K562 (cell line): ENCODE results near the gene UBE2K. TPM values are rescaled to one million over a fixed set of nuclear protein-coding genes. Genes with fewer than 3 reads are reported as not detected.

Source experiments
- ATF1 ChIP-seq, 2 experiments: fragments of 450-650 bp in 1 of 2; IDR thresholded peaks; 2 replicates each; pipeline ENCODE4 v1.6.1; 2016; ENCODE audit warnings: missing compliant biosample characterization in 1 of 2, missing genetic modification characterization in 1 of 2
- CCNT2 ChIP-seq: IDR thresholded peaks from 2 replicates; pipeline ENCODE4 v1.6.1; 2011; ENCODE audit warnings: borderline replicate concordance, low read depth, mild to moderate bottlenecking, moderate library complexity, mixed read lengths, low read length; ENCODE audit not compliant: insufficient read length; ENCODE audit errors: extremely low read depth
- GMEB1 ChIP-seq: fragments of 250-450 bp; sonication (Bioruptor Pico); IDR thresholded peaks from 2 replicates; pipeline ENCODE4 v1.4.0; 2020; ENCODE audit warnings: mild to moderate bottlenecking
- KDM2B ChIP-seq: fragments of 250-450 bp; sonication (Bioruptor Pico); IDR thresholded peaks from 2 replicates; pipeline ENCODE4 v1.8.0; 2021; ENCODE audit warnings: mild to moderate bottlenecking, moderate library complexity
- MLLT1 ChIP-seq, 2 experiments: fragments of 450-650 bp; IDR thresholded peaks; 2 replicates each; pipeline ENCODE4 v1.6.1; 2016
- MYC ChIP-seq, 2 experiments: fragments of 250-450 bp in 1 of 2; sonication (Bioruptor Pico) in 1 of 2; IDR thresholded peaks; 2 replicates each; pipeline versions ENCODE4 v1.5.1 to v1.6.1; 2012 to 2021; ENCODE audit warnings: low read depth in 2 of 2, borderline replicate concordance in 1 of 2, improper control_type of control experiment in 1 of 2, low read length in 1 of 2, mild to moderate bottlenecking in 1 of 2, moderate library complexity in 1 of 2
- NR0B1 ChIP-seq: fragments of 450-650 bp; IDR thresholded peaks from one replicate; pipeline ENCODE4 v1.6.1; 2018; ENCODE audit warnings: mild to moderate bottlenecking, moderate library complexity; ENCODE audit not compliant: partially characterized antibody
- PML ChIP-seq: IDR thresholded peaks from 2 replicates; pipeline ENCODE4 v1.6.1; 2012; ENCODE audit warnings: low read length, inconsistent platforms
- RBM25 ChIP-seq: fragments of 200-400 bp; formaldehyde crosslinking; IDR thresholded peaks from 2 replicates; pipeline ENCODE4 v1.6.1; 2018; ENCODE audit warnings: low read length, low read depth, moderate library complexity; ENCODE audit not compliant: severe bottlenecking
- SOX6 ChIP-seq: fragments of 450-650 bp; IDR thresholded peaks from 2 replicates; pipeline ENCODE4 v1.6.1; 2014; ENCODE audit warnings: mild to moderate bottlenecking
- TAF15 ChIP-seq: fragments of 200-400 bp; formaldehyde crosslinking; IDR thresholded peaks from 2 replicates; pipeline ENCODE4 v1.6.1; 2017; ENCODE audit warnings: mild to moderate bottlenecking, low read depth, low read length, moderate library complexity
- TEAD1 ChIP-seq, 2 experiments: fragments of 450-650 bp in 1 of 2; sonication (generic) in 1 of 2; formaldehyde crosslinking; IDR thresholded peaks; 2 replicates each; pipeline versions ENCODE4 v1.4.0 to v1.8.0; 2020 to 2022; ENCODE audit warnings: mild to moderate bottlenecking in 2 of 2, missing genetic modification reagents in 1 of 2
- ZNF347 ChIP-seq: fragments of 450-650 bp; formaldehyde crosslinking; IDR thresholded peaks from 2 replicates; pipeline ENCODE4 v1.4.0; 2020; ENCODE audit warnings: low read depth, mild to moderate bottlenecking, moderate library complexity
- ZNF707 ChIP-seq: fragments of 250-450 bp; sonication (Bioruptor Pico); conservative IDR thresholded peaks from 2 replicates; pipeline ENCODE4 v1.8.0; 2022; ENCODE audit warnings: inconsistent platforms, mild to moderate bottlenecking, moderate library complexity
- polyA plus RNA-seq, 8 experiments: library from polyadenylated mRNA; depleted of rRNA in 4 of 8; stranded (reverse) in 5 of 8; unstranded in 3 of 8; fragments of >200 nt; fragmentation: Nextera tagmentation in 2 of 8; fragmentation: Illumina TruSeq in 1 of 8; extraction: Ambion mirVana in 2 of 8; extraction: Trizol in 1 of 8; gene quantifications; 2 replicates each; pipeline versions ENCODE4 v1.2.1 to v1.2.3, GENCODE V29; 2011 to 2014; ENCODE audit warnings: inconsistent platforms in 1 of 8, missing spikeins in 1 of 8
- total RNA-seq, 7 experiments: library from RNA; depleted of rRNA in 6 of 7; stranded (reverse); fragments of >200 nt in 6 of 7; fragmentation: Illumina TruSeq in 2 of 7; extraction: Trizol in 2 of 7; gene quantifications; 2 replicates each; pipeline versions ENCODE4 v1.2.1 to v1.2.3, GENCODE V29; 2011 to 2021; ENCODE audit warnings: low replicate concordance in 1 of 7
- TF ChIP-seq, protein P1 (sequence below), 3 experiments: IDR thresholded peaks in 2 of 3; conservative IDR thresholded peaks in 1 of 3; 2 replicates each; pipeline ENCODE4 v1.5.1; 2011 to 2012; ENCODE audit warnings: low read length in 3 of 3, mild to moderate bottlenecking in 3 of 3, control low read depth in 2 of 3, improper control_type of control experiment in 1 of 3, inconsistent platforms in 1 of 3, low read depth in 1 of 3, mixed read lengths in 1 of 3, moderate library complexity in 1 of 3; ENCODE audit not compliant: insufficient read depth in 2 of 3

UBE2K gene
- total and polyA plus RNA-seq, 9 of the 15 experiments (the other 6 are each of a cell fraction or from before 2014, with no cell fraction given), result 29.8 to 190 (median 62.6) TPM

GRCh38 chr4:39697740-39698423 is at the start of gene UBE2K (continued):
- TF ChIP-seq NR0B1 (no peak), ZNF707 (CRISPR knock-in tag) (no peak), GMEB1 (CRISPR knock-in tag) (peak; percentile 84), MYC (IDR thresholded peaks at IDR 0.05; ENCODE audit: low read depth, low read length) (peak; percentile 96), MYC (CRISPR knock-in tag; IDR thresholded peaks at IDR 0.05; ENCODE audit: borderline replicate concordance, low read depth) (0 out of 2 replicates have a peak, but pooled peaks have one; percentile 80), ZNF347 (CRISPR knock-in tag) (no peak), MLLT1 (IDR thresholded peaks at IDR 0.05) (0 out of 4 replicates have a peak, but pooled peaks of 1 of the 2 experiments have one; percentile 29), TAF15 (no peak), KDM2B (CRISPR knock-in tag) (0 out of 2 replicates have a peak, but pooled peaks have one; percentile 30), CCNT2 (peak; percentile 98), SOX6 (0 out of 2 replicates have a peak, but pooled peaks have one; percentile 13), TEAD1 (CRISPR knock-in tag; IDR thresholded peaks at IDR 0.05) (peak in 1 of 2 experiments; percentile 70; a peak in 2 of 4 replicates), PML (peak; percentile 54; the same call in 1 of the 2 replicates), ATF1 (CRISPR knock-in tag; IDR thresholded peaks at IDR 0.05) (no peak), ATF1 (tag; IDR thresholded peaks at IDR 0.05) (peak; percentile 45; the same call in 1 of the 2 replicates), RBM25 (no peak)
- TF ChIP-seq, protein P1, sequence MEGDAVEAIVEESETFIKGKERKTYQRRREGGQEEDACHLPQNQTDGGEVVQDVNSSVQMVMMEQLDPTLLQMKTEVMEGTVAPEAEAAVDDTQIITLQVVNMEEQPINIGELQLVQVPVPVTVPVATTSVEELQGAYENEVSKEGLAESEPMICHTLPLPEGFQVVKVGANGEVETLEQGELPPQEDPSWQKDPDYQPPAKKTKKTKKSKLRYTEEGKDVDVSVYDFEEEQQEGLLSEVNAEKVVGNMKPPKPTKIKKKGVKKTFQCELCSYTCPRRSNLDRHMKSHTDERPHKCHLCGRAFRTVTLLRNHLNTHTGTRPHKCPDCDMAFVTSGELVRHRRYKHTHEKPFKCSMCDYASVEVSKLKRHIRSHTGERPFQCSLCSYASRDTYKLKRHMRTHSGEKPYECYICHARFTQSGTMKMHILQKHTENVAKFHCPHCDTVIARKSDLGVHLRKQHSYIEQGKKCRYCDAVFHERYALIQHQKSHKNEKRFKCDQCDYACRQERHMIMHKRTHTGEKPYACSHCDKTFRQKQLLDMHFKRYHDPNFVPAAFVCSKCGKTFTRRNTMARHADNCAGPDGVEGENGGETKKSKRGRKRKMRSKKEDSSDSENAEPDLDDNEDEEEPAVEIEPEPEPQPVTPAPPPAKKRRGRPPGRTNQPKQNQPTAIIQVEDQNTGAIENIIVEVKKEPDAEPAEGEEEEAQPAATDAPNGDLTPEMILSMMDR (IDR thresholded peaks at IDR 0.05 in 2 of 3, conservative IDR thresholded peaks at IDR 0.05 in 1 of 3; ENCODE audit: insufficient read depth in 2 of 3, low read depth in 1 of 3, low read length in 3 of 3), result peak in 1 of 3 experiments; percentile 8; a peak in 1 of 6 replicates
